ENCODE results near the gene CCDC40. TPM values are rescaled to one million over a fixed set of nuclear protein-coding genes. Genes with fewer than 3 reads are reported as not detected.

CCDC40 gene
- polyA plus RNA-seq, 4 donors: 0.45 to 3.8 (median 1.0) TPM

DNA sequence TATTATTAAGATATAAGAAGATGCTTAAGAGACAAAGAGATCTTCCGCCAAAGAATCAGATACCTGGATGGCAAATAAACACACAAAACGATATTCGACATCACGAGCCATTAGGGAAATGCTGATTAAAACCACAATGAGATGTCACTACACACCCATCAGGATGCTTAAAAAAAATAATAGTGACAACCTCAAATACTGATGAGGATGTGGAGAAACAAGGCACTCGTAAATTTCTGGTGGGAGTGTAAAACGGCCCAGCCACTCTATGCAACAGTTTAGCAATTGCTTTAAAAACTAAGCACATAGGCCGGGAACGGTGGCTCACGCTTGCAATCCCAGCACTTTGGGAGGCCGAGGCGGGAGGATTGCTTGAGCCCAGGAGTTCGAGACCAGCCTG, 40.2 kb upstream of the CCDC40 start:
- H3K27ac ChIP-seq (ENCODE audit: low read depth in 1 of 3, low read length in 2 of 3): no peak overlapping the region
- WGBS, 3 donors: 85 to 91% (median 88%) methylated on average over 12 of the region's 12 CpGs
- H3K27me3 ChIP-seq (ENCODE audit: control insufficient read depth in 3 of 3, insufficient read depth in 3 of 3, low read length in 3 of 3): no peaks in the 10 kb centered on the region
- peaks cover 0 to 8% of the 10 kb centered on the region in 2 donors for H3K9me3 ChIP-seq (ENCODE audit: control insufficient read depth in 2 of 2, insufficient read depth in 1 of 2, low read depth in 1 of 2, low read length in 1 of 2)
- peaks cover 0 to 31% (median 0%) of the 10 kb centered on the region in 3 donors for H3K36me3 ChIP-seq (ENCODE audit: control insufficient read depth in 3 of 3, insufficient read depth in 2 of 3, low read depth in 1 of 3, low read length in 3 of 3)
- H3K4me3 ChIP-seq (ENCODE audit: low read depth in 1 of 3, low read length in 3 of 3): no peak overlapping the region
- DNase-seq: no peak
- FAIRE-seq: no peak
- H3K4me1 ChIP-seq (ENCODE audit: control insufficient read depth in 3 of 3, insufficient read depth in 2 of 3, low read depth in 1 of 3, low read length in 2 of 3): peaks cover 4 to 39% (median 8%) of the 10 kb centered on the region in 3 donors

- Histone ChIP-seq H3K4me3 (ENCODE audit: low read depth in 1 of 3, low read length in 3 of 3) (no peak overlapping the region), H3K9me3 (ENCODE audit: control insufficient read depth in 2 of 2, insufficient read depth in 1 of 2, low read depth in 1 of 2, low read length in 1 of 2) (peaks cover 0 to 8% of the 10 kb centered on the region in 2 donors), H3K4me1 (ENCODE audit: control insufficient read depth in 3 of 3, insufficient read depth in 2 of 3, low read depth in 1 of 3, low read length in 2 of 3) (peaks cover 4 to 38% (median 8%) of the 10 kb centered on the region in 3 donors), H3K27me3 (ENCODE audit: control insufficient read depth in 3 of 3, insufficient read depth in 3 of 3, low read length in 3 of 3) (no peaks in the 10 kb centered on the region), H3K36me3 (ENCODE audit: control insufficient read depth in 3 of 3, insufficient read depth in 2 of 3, low read depth in 1 of 3, low read length in 3 of 3) (peaks cover 0 to 37% (median 0%) of the 10 kb centered on the region in 3 donors), H3K27ac (ENCODE audit: low read depth in 1 of 3, low read length in 2 of 3) (peak overlapping the region in 2 of 3 donors; percentile 26 to 69)
- 61 to 77% (median 66%) methylated on average over 15 of the region's 15 CpGs for WGBS, 3 donors
- DNase-seq (peak; percentile 35 to 73), FAIRE-seq (no peak)
These were observed 39.3 kb upstream of the CCDC40 start for GRCh38 chr17:79997011-79997660.

DNA sequence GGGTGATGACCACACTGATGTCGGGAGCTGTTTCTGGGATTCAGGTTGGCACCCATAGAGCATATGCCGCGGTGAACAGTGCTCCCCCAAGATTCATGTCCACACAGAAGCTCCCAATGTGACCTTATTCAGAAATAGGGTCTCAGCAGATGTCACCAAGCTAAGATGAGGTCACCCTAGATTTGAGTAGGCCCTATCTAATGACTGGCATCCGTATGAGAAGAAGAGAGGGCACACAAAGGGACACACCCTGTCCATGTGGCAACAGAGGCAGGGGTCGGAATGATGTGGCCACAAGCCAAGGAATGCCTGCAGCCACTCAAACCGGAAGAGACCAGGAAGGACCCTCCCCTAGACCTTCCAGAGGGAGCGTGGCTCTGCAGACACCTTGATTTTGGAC, 36.3 kb upstream of the CCDC40 start:
- no peaks in the 10 kb centered on the region for H3K27me3 ChIP-seq (ENCODE audit: control insufficient read depth in 3 of 3, insufficient read depth in 3 of 3, low read length in 3 of 3)
- FAIRE-seq (no peak), DNase-seq (no peak)
- peaks cover 0 to 24% (median 4%) of the 10 kb centered on the region in 3 donors for H3K4me1 ChIP-seq (ENCODE audit: control insufficient read depth in 3 of 3, insufficient read depth in 2 of 3, low read depth in 1 of 3, low read length in 2 of 3)
- peaks cover 0 to 61% (median 0%) of the 10 kb centered on the region in 3 donors for H3K36me3 ChIP-seq (ENCODE audit: control insufficient read depth in 3 of 3, insufficient read depth in 2 of 3, low read depth in 1 of 3, low read length in 3 of 3)
- no peak overlapping the region for H3K4me3 ChIP-seq (ENCODE audit: low read depth in 1 of 3, low read length in 3 of 3)
- WGBS, 3 donors: 85 to 95% (median 94%) methylated on average over 7 of the region's 7 CpGs
- H3K27ac ChIP-seq (ENCODE audit: low read depth in 1 of 3, low read length in 2 of 3): no peak overlapping the region
- peaks cover 0 to 8% of the 10 kb centered on the region in 2 donors for H3K9me3 ChIP-seq (ENCODE audit: control insufficient read depth in 2 of 2, insufficient read depth in 1 of 2, low read depth in 1 of 2, low read length in 1 of 2)

DNA sequence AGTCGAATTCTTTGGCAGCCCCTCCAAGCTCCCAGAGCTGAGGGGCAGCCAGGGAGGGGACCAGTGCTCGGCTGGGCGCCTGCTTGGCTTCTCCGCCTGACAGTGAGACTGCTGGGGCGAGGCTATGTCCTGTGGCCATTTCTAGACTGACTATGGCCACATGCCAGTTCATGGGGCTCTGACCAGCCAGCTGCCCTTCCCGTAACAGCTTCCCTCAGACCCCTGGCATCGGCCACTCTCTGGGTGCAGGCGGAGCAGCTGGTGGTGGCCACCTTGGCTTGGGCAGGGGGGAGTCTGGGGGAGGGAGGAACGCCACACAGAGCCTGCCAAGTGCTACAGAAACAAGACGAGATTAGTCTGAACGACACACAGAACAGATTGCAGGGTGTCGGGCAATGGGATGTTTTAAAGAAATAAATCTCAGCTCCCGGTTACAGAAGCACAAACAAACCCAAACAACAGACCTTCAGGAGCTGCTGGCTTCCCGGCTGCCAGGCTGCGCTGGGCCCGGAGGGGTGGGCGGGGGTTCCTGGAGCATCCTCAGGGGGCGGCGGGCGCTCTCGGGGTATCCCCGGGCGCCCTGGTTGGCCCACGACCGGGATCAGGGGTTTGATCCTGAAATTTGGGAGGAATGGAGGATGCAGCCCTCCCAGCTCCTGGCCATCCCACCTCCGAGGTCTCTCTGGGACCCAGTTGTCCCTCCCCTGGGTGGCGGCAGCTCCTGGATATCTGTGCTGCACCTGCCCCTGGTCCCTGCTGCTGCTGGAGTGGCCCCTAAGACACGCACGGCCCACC, 35.3 kb upstream of the CCDC40 start:
- Histone ChIP-seq H3K9me3 (ENCODE audit: control insufficient read depth in 2 of 2, insufficient read depth in 1 of 2, low read depth in 1 of 2, low read length in 1 of 2) (peaks cover 0 to 8% of the 10 kb centered on the region in 2 donors), H3K4me3 (ENCODE audit: low read depth in 1 of 3, low read length in 3 of 3) (no peak overlapping the region), H3K27me3 (ENCODE audit: control insufficient read depth in 3 of 3, insufficient read depth in 3 of 3, low read length in 3 of 3) (no peaks in the 10 kb centered on the region), H3K36me3 (ENCODE audit: control insufficient read depth in 3 of 3, insufficient read depth in 2 of 3, low read depth in 1 of 3, low read length in 3 of 3) (peaks cover 0 to 67% (median 0%) of the 10 kb centered on the region in 3 donors), H3K4me1 (ENCODE audit: control insufficient read depth in 3 of 3, insufficient read depth in 2 of 3, low read depth in 1 of 3, low read length in 2 of 3) (peaks cover 0 to 34% (median 4%) of the 10 kb centered on the region in 3 donors), H3K27ac (ENCODE audit: low read depth in 1 of 3, low read length in 2 of 3) (peak overlapping the region in 1 of 3 donors; percentile 97)
- DNase-seq: no peak
- no peak for FAIRE-seq
- 81 to 91% (median 82%) methylated on average over 28 to 29 of the region's 29 CpGs for WGBS, 3 donors

DNA sequence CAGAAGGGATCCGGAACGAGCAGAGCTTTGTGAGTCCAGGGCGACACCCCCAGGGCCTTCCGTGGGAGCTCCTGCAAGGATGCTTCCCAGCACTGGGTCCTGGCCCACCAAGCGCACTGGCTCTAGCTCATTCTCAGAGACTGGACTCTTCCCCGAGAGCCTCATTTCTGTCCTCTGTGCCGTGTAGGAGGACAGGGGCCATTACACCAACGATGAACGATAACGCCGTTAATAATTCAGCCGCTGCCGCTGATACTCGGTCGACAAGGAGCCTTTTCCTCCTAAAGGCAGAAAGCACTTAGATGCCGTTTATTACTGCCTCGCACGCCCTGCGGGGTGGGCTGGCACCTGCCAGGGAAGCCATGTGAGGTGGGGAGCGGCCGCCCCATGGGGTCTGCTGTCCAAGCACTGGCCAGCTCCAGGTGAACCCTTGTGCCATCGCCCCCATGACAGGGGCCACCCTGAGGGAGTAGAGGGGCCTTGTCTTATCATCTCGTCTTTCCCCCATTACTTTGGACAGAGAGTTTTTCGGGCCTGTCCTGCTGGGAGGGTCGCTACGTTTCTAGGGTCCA, 34.3 kb upstream of the CCDC40 start:
- Histone ChIP-seq H3K9me3 (ENCODE audit: control insufficient read depth in 2 of 2, insufficient read depth in 1 of 2, low read depth in 1 of 2, low read length in 1 of 2) (peaks cover 0 to 8% of the 10 kb centered on the region in 2 donors), H3K27me3 (ENCODE audit: control insufficient read depth in 3 of 3, insufficient read depth in 3 of 3, low read length in 3 of 3) (no peaks in the 10 kb centered on the region), H3K36me3 (ENCODE audit: control insufficient read depth in 3 of 3, insufficient read depth in 2 of 3, low read depth in 1 of 3, low read length in 3 of 3) (peaks cover 0 to 67% (median 0%) of the 10 kb centered on the region in 3 donors), H3K4me3 (ENCODE audit: low read depth in 1 of 3, low read length in 3 of 3) (no peak overlapping the region), H3K27ac (ENCODE audit: low read depth in 1 of 3, low read length in 2 of 3) (peak overlapping the region in 2 of 3 donors; percentile 39 to 97), H3K4me1 (ENCODE audit: control insufficient read depth in 3 of 3, insufficient read depth in 2 of 3, low read depth in 1 of 3, low read length in 2 of 3) (peaks cover 0 to 35% (median 4%) of the 10 kb centered on the region in 3 donors)
- DNase-seq (peak in 1 of 2 donors; percentile 33), FAIRE-seq (no peak)
- 65 to 87% (median 70%) methylated on average over 26 of the region's 26 CpGs for WGBS, 3 donors

GRCh38 chr17:80002690-80003490, 33.6 kb upstream of the CCDC40 start:
- WGBS, 3 donors: 61 to 81% (median 67%) methylated on average over 29 to 30 of the region's 30 CpGs
- Histone ChIP-seq H3K4me3 (ENCODE audit: low read depth in 1 of 3, low read length in 3 of 3) (peak overlapping the region in 1 of 3 donors; percentile 45), H3K27ac (ENCODE audit: low read depth in 1 of 3, low read length in 2 of 3) (peak overlapping the region in 1 of 3 donors; percentile 97), H3K4me1 (ENCODE audit: control insufficient read depth in 3 of 3, insufficient read depth in 2 of 3, low read depth in 1 of 3, low read length in 2 of 3) (peaks cover 0 to 34% (median 4%) of the 10 kb centered on the region in 3 donors), H3K36me3 (ENCODE audit: control insufficient read depth in 3 of 3, insufficient read depth in 2 of 3, low read depth in 1 of 3, low read length in 3 of 3) (peaks cover 0 to 74% (median 0%) of the 10 kb centered on the region in 3 donors), H3K27me3 (ENCODE audit: control insufficient read depth in 3 of 3, insufficient read depth in 3 of 3, low read length in 3 of 3) (no peaks in the 10 kb centered on the region), H3K9me3 (ENCODE audit: control insufficient read depth in 2 of 2, insufficient read depth in 1 of 2, low read depth in 1 of 2, low read length in 1 of 2) (peaks cover 0 to 8% of the 10 kb centered on the region in 2 donors)
- FAIRE-seq: no peak
- peak; percentile 78 to 93 for DNase-seq

GRCh38 chr17:80003969-80004368, 32.5 kb upstream of the CCDC40 start:
- no peak for DNase-seq
- no peaks in the 10 kb centered on the region for H3K27me3 ChIP-seq (ENCODE audit: control insufficient read depth in 3 of 3, insufficient read depth in 3 of 3, low read length in 3 of 3)
- 90 to 96% (median 96%) methylated on average over 15 of the region's 15 CpGs for WGBS, 3 donors
- H3K4me3 ChIP-seq (ENCODE audit: low read depth in 1 of 3, low read length in 3 of 3): no peak overlapping the region
- peaks cover 0 to 38% (median 4%) of the 10 kb centered on the region in 3 donors for H3K4me1 ChIP-seq (ENCODE audit: control insufficient read depth in 3 of 3, insufficient read depth in 2 of 3, low read depth in 1 of 3, low read length in 2 of 3)
- no peak for FAIRE-seq
- peaks cover 0 to 8% of the 10 kb centered on the region in 2 donors for H3K9me3 ChIP-seq (ENCODE audit: control insufficient read depth in 2 of 2, insufficient read depth in 1 of 2, low read depth in 1 of 2, low read length in 1 of 2)
- H3K36me3 ChIP-seq (ENCODE audit: control insufficient read depth in 3 of 3, insufficient read depth in 2 of 3, low read depth in 1 of 3, low read length in 3 of 3): peaks cover 0 to 78% (median 0%) of the 10 kb centered on the region in 3 donors
- no peak overlapping the region for H3K27ac ChIP-seq (ENCODE audit: low read depth in 1 of 3, low read length in 2 of 3)

Measured in small intestine (tissue), 7 donors.